Neuronal stem cell (in vitro differentiated cells): Measurements from ENCODE around the gene SEPHS2.
A peak's percentile ranks its signal among the peaks of the same experiment; 100 is the strongest.

ENCODE experiments used
- DNase-seq: peaks from one replicate; pipeline ENCODE4 v3.0.0-alpha.2; 2013; ENCODE audit warnings: low spot score
- H2AFZ ChIP-seq: one replicate; pipeline ENCODE4 v1.6.1; 2013; ENCODE audit warnings: mild to moderate bottlenecking, low read length, inconsistent platforms
- H2AK5ac ChIP-seq: 2 replicates; pipeline ENCODE4 v1.6.1; 2013; ENCODE audit warnings: low read depth, mild to moderate bottlenecking, inconsistent platforms, low read length, moderate library complexity, mixed read lengths
- H2BK120ac ChIP-seq: 2 replicates; pipeline ENCODE4 v1.6.1; 2013; ENCODE audit warnings: low read depth, mild to moderate bottlenecking, inconsistent platforms, low read length, moderate library complexity, mixed read lengths
- H2BK12ac ChIP-seq: one replicate; pipeline ENCODE4 v1.6.1; 2013; ENCODE audit warnings: low read length, inconsistent platforms
- H2BK15ac ChIP-seq: 2 replicates; pipeline ENCODE4 v1.6.1; 2013; ENCODE audit warnings: mild to moderate bottlenecking, low read length, inconsistent platforms, mixed read lengths
- H2BK5ac ChIP-seq: one replicate; pipeline ENCODE4 v1.6.1; 2013; ENCODE audit warnings: inconsistent platforms, mild to moderate bottlenecking, low read length, moderate library complexity
- H3K14ac ChIP-seq: one replicate; pipeline ENCODE4 v1.6.1; 2013; ENCODE audit warnings: low read length, inconsistent platforms
- H3K18ac ChIP-seq: 2 replicates; pipeline ENCODE4 v1.6.1; 2013; ENCODE audit warnings: low read length, inconsistent platforms
- H3K23ac ChIP-seq: 2 replicates; pipeline ENCODE4 v1.6.1; 2013; ENCODE audit warnings: low read depth, mild to moderate bottlenecking, mixed read lengths, low read length, inconsistent platforms; ENCODE audit not compliant: poor library complexity
- H3K27ac ChIP-seq: replicated peaks from 3 replicates; pipeline ENCODE4 v1.5.1; 2013; ENCODE audit warnings: low read length, inconsistent platforms
- H3K27me3 ChIP-seq, 3 experiments: 2 replicates each; pipeline ENCODE4 v1.6.1; 2013; ENCODE audit warnings: low read length in 3 of 3, mild to moderate bottlenecking in 2 of 3, inconsistent platforms in 1 of 3, low read depth in 1 of 3, mixed read lengths in 1 of 3, moderate library complexity in 1 of 3; ENCODE audit not compliant: control insufficient read depth in 3 of 3, insufficient read depth in 3 of 3
- H3K36me3 ChIP-seq, 2 donors: replicated peaks in 1 of 2; 2 replicates each; pipeline ENCODE4 v1.6.1; 2013; ENCODE audit warnings: low read length in 2 of 2; ENCODE audit not compliant: control insufficient read depth in 2 of 2, insufficient read depth in 2 of 2
- H3K4ac ChIP-seq: 2 replicates; pipeline ENCODE4 v1.6.1; 2013; ENCODE audit warnings: inconsistent platforms, mild to moderate bottlenecking, low read length, moderate library complexity
- H3K4me1 ChIP-seq, 2 donors: 1 replicate in 1 of 2; 2 replicates in 1 of 2; pipeline ENCODE4 v1.6.1; 2013; ENCODE audit warnings: low read length in 2 of 2, low read depth in 1 of 2; ENCODE audit not compliant: control insufficient read depth in 2 of 2, insufficient read depth in 1 of 2
- H3K4me2 ChIP-seq: one replicate; pipeline ENCODE4 v1.6.1; 2013; ENCODE audit warnings: mild to moderate bottlenecking, low read length, inconsistent platforms; ENCODE audit not compliant: insufficient read depth, poor library complexity, severe bottlenecking
- H3K4me3 ChIP-seq, 2 donors: 2 replicates each; pipeline ENCODE4 v1.5.1; 2013; ENCODE audit warnings: low read length in 2 of 2, mild to moderate bottlenecking in 2 of 2, inconsistent platforms in 1 of 2, moderate library complexity in 1 of 2
- H3K79me1 ChIP-seq: one replicate; pipeline ENCODE4 v1.6.1; 2013; ENCODE audit warnings: low read depth, mild to moderate bottlenecking, inconsistent platforms, low read length, moderate library complexity
- H3K9ac ChIP-seq: one replicate; pipeline ENCODE4 v1.6.1; 2013; ENCODE audit warnings: mild to moderate bottlenecking, low read depth, low read length, inconsistent platforms; ENCODE audit not compliant: poor library complexity
- H3K9me3 ChIP-seq, 2 donors: replicated peaks in 1 of 2; 2 replicates each; pipeline versions ENCODE3 to v1.6.1; 2013; ENCODE audit warnings: low read length in 2 of 2, mild to moderate bottlenecking in 2 of 2, inconsistent platforms in 1 of 2, low read depth in 1 of 2, mixed read lengths in 1 of 2, moderate library complexity in 1 of 2; ENCODE audit not compliant: control insufficient read depth in 2 of 2, insufficient read depth in 1 of 2
- H4K8ac ChIP-seq: one replicate; pipeline ENCODE4 v1.6.1; 2013; ENCODE audit warnings: low read depth, mild to moderate bottlenecking, inconsistent platforms, low read length, moderate library complexity
- H4K91ac ChIP-seq: one replicate; pipeline ENCODE4 v1.6.1; 2013; ENCODE audit warnings: low read length, low read depth, mild to moderate bottlenecking, inconsistent platforms; ENCODE audit not compliant: poor library complexity
- WGBS, 2 donors: extraction: QIAGEN DNeasy Blood & Tissue Kit; methylation state at CpG; one replicate each; pipeline ENCODE4 v1.1.7; 2013; ENCODE audit warnings: missing lambda C conversion rate in 2 of 2, mixed read lengths in 1 of 2; ENCODE audit not compliant: insufficient read length in 2 of 2, insufficient replicate concordance in 1 of 2; ENCODE audit errors: extremely low coverage in 2 of 2; 5-methylcytosine and 5-hydroxymethylcytosine counted together

Gene SEPHS2

GRCh38 chr16:30473231-30474073 lies 27.8 kb upstream of the SEPHS2 start:
- peaks cover 0 to 3% (median 0%) of the 10 kb centered on the region in 3 experiments for H3K27me3 ChIP-seq
- DNase-seq = no peak
- no peak overlapping the region for H3K4me2 ChIP-seq
- H2BK120ac ChIP-seq = no peak overlapping the region
- peaks cover 0 to 3% of the 10 kb centered on the region in 2 donors for H3K4me1 ChIP-seq
- no CpG with 5 or more reads among the region's 19 CpGs for WGBS, 2 donors
- peak overlapping the region; percentile 66 for H2BK5ac ChIP-seq
- H3K4ac ChIP-seq = no peak overlapping the region
- H3K4me3 ChIP-seq = no peak overlapping the region
- H2AK5ac ChIP-seq = no peak overlapping the region
- H3K14ac ChIP-seq = peak overlapping the region; percentile 38
- H2AFZ ChIP-seq = no peak overlapping the region
- no peak overlapping the region for H4K8ac ChIP-seq
- H3K9ac ChIP-seq = no peak overlapping the region
- no peaks in the 10 kb centered on the region for H3K79me1 ChIP-seq
- H3K18ac ChIP-seq = peak overlapping the region; percentile 48
- no peak overlapping the region for H2BK12ac ChIP-seq
- peaks cover 0 to 1% of the 10 kb centered on the region in 2 donors for H3K9me3 ChIP-seq
- H3K27ac ChIP-seq = no peak overlapping the region
- H2BK15ac ChIP-seq = peak overlapping the region; percentile 37
- no peak overlapping the region for H4K91ac ChIP-seq
- no peak overlapping the region for H3K23ac ChIP-seq
- H3K36me3 ChIP-seq = no peaks in the 10 kb centered on the region

GRCh38 chr16:30472328-30472942 lies 26.8 kb upstream of the SEPHS2 start, which contains the start of gene ITGAL:
Gene ITGAL (plus strand): TSS chr16:30472742. CDS start chr16:30472838, 96 bp downstream.
- Histone ChIP-seq H3K4me3 (peak within 1 kb of the TSS in 1 of 2 donors; percentile 51), H3K4me2 (no peak within 1 kb of the TSS), H3K4me1 (peaks cover 0 to 3% of the 10 kb centered on the region in 2 donors), H3K14ac (no peak within 1 kb of the TSS), H2AK5ac (peak within 1 kb of the TSS; percentile 14), H3K36me3 (no peaks in the 10 kb centered on the region), H2BK12ac (peak within 1 kb of the TSS; percentile 58), H2BK5ac (no peak within 1 kb of the TSS), H3K4ac (no peak within 1 kb of the TSS), H2BK15ac (peak within 1 kb of the TSS; percentile 55), H4K91ac (no peak within 1 kb of the TSS), H2AFZ (peak within 1 kb of the TSS; percentile 46), H3K9me3 (peaks cover 0 to 1% of the 10 kb centered on the region in 2 donors), H3K9ac (no peak within 1 kb of the TSS), H3K27ac (no peak within 1 kb of the TSS), H3K23ac (no peak within 1 kb of the TSS), H3K79me1 (no peaks in the 10 kb centered on the region), H2BK120ac (no peak within 1 kb of the TSS), H3K27me3 (peaks cover 0 to 3% (median 0%) of the 10 kb centered on the region in 3 experiments), H3K18ac (peak within 1 kb of the TSS; percentile 44), H4K8ac (no peak within 1 kb of the TSS)
- no peak for DNase-seq
- no CpG with 5 or more reads among the region's 8 CpGs for WGBS, 2 donors

- no peak overlapping the region for H3K4ac ChIP-seq
- no peak overlapping the region for H2BK5ac ChIP-seq
- no peak overlapping the region for H3K23ac ChIP-seq
- H3K27ac ChIP-seq = no peak overlapping the region
- H3K4me2 ChIP-seq = no peak overlapping the region
- WGBS, 2 donors = no CpG with 5 or more reads among the region's 8 CpGs
- H3K4me3 ChIP-seq = no peak overlapping the region
- H2BK12ac ChIP-seq = no peak overlapping the region
- no peak overlapping the region for H3K18ac ChIP-seq
- no peak overlapping the region for H2AFZ ChIP-seq
- H3K14ac ChIP-seq = no peak overlapping the region
- H3K9ac ChIP-seq = no peak overlapping the region
- no peak overlapping the region for H2BK120ac ChIP-seq
- no peaks in the 10 kb centered on the region for H3K36me3 ChIP-seq
- H2AK5ac ChIP-seq = no peak overlapping the region
- H3K9me3 ChIP-seq = peaks cover 0 to 1% of the 10 kb centered on the region in 2 donors
- H2BK15ac ChIP-seq = no peak overlapping the region
- no peak for DNase-seq
- H3K79me1 ChIP-seq = no peaks in the 10 kb centered on the region
- H3K27me3 ChIP-seq = peaks cover 0 to 3% (median 0%) of the 10 kb centered on the region in 3 experiments
- no peak overlapping the region for H4K91ac ChIP-seq
- H3K4me1 ChIP-seq = peaks cover 0 to 3% of the 10 kb centered on the region in 2 donors
- no peak overlapping the region for H4K8ac ChIP-seq
These were observed 24.9 kb upstream of the SEPHS2 start for GRCh38 chr16:30470632-30470995.

- no CpG with 5 or more reads among the region's 3 CpGs for WGBS, 2 donors
- Histone ChIP-seq H3K27ac (no peak overlapping the region), H3K4me1 (peaks cover 0 to 3% of the 10 kb centered on the region in 2 donors), H3K23ac (no peak overlapping the region), H2BK120ac (no peak overlapping the region), H3K36me3 (no peaks in the 10 kb centered on the region), H3K18ac (no peak overlapping the region), H2BK15ac (no peak overlapping the region), H3K27me3 (peaks cover 0 to 3% (median 0%) of the 10 kb centered on the region in 3 experiments), H3K9ac (no peak overlapping the region), H2AK5ac (no peak overlapping the region), H3K4me3 (no peak overlapping the region), H3K9me3 (peaks cover 0 to 1% of the 10 kb centered on the region in 2 donors), H4K91ac (no peak overlapping the region), H2BK12ac (no peak overlapping the region), H2AFZ (no peak overlapping the region), H3K4me2 (no peak overlapping the region), H4K8ac (no peak overlapping the region), H3K79me1 (no peaks in the 10 kb centered on the region), H3K14ac (no peak overlapping the region), H2BK5ac (no peak overlapping the region), H3K4ac (no peak overlapping the region)
- no peak for DNase-seq
These were observed 24.5 kb upstream of the SEPHS2 start for GRCh38 chr16:30470170-30470512.
